ENCODE measurements around the gene C16orf89.

DNA sequence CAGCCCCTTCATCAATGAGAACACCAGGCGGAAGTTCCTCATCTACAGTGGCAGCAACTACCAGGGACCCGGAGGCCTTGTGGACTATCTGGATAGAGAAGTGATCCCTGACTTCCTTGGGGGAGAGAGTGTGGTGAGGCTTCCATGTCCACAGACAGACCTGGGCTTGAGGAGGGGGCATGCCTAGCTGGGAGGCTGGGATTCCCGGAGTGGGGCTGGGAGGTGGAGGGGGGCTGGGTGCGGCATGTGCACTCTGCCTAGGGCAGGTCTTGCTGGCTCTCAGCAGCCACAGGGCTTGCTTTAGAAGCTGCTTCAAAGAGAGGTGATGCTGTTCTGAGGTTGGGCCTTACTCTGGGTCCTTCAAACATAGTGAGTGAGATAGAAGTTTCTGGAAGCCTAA, 59.8 kb downstream of the C16orf89 start:
- TF ChIP-seq, protein P1, sequence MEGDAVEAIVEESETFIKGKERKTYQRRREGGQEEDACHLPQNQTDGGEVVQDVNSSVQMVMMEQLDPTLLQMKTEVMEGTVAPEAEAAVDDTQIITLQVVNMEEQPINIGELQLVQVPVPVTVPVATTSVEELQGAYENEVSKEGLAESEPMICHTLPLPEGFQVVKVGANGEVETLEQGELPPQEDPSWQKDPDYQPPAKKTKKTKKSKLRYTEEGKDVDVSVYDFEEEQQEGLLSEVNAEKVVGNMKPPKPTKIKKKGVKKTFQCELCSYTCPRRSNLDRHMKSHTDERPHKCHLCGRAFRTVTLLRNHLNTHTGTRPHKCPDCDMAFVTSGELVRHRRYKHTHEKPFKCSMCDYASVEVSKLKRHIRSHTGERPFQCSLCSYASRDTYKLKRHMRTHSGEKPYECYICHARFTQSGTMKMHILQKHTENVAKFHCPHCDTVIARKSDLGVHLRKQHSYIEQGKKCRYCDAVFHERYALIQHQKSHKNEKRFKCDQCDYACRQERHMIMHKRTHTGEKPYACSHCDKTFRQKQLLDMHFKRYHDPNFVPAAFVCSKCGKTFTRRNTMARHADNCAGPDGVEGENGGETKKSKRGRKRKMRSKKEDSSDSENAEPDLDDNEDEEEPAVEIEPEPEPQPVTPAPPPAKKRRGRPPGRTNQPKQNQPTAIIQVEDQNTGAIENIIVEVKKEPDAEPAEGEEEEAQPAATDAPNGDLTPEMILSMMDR (IDR thresholded peaks at IDR 0.05) = no peak
- TF ChIP-seq POLR2A (IDR thresholded peaks at IDR 0.05; ENCODE audit: low read depth) = no peak
- TF ChIP-seq POLR2AphosphoS5 (IDR thresholded peaks at IDR 0.05) = no peak

All from esophagus muscularis mucosa (tissue), 3 donors.